Measurements from ENCODE around the gene LARGE1.

Gene LARGE1

GRCh38 chr22:33739516-33739915 lies 180.8 kb downstream of the LARGE1 start:
- no peak for DNase-seq (ENCODE audit: low read depth in 1 of 2, low spot score in 1 of 2)
- H3K4me3 ChIP-seq (replicated peaks; ENCODE audit: insufficient read depth, low read length): no peak overlapping the region
- TF ChIP-seq GABPA (IDR thresholded peaks at IDR 0.05; ENCODE audit: low read depth) (no peak), SPI1 (IDR thresholded peaks at IDR 0.05; ENCODE audit: borderline replicate concordance, low read depth) (no peak), CTCF (IDR thresholded peaks at IDR 0.05; ENCODE audit: insufficient read depth, low read length) (no peak), POLR2AphosphoS5 (IDR thresholded peaks at IDR 0.05; ENCODE audit: low read depth) (no peak)
- TF ChIP-seq, protein P1, sequence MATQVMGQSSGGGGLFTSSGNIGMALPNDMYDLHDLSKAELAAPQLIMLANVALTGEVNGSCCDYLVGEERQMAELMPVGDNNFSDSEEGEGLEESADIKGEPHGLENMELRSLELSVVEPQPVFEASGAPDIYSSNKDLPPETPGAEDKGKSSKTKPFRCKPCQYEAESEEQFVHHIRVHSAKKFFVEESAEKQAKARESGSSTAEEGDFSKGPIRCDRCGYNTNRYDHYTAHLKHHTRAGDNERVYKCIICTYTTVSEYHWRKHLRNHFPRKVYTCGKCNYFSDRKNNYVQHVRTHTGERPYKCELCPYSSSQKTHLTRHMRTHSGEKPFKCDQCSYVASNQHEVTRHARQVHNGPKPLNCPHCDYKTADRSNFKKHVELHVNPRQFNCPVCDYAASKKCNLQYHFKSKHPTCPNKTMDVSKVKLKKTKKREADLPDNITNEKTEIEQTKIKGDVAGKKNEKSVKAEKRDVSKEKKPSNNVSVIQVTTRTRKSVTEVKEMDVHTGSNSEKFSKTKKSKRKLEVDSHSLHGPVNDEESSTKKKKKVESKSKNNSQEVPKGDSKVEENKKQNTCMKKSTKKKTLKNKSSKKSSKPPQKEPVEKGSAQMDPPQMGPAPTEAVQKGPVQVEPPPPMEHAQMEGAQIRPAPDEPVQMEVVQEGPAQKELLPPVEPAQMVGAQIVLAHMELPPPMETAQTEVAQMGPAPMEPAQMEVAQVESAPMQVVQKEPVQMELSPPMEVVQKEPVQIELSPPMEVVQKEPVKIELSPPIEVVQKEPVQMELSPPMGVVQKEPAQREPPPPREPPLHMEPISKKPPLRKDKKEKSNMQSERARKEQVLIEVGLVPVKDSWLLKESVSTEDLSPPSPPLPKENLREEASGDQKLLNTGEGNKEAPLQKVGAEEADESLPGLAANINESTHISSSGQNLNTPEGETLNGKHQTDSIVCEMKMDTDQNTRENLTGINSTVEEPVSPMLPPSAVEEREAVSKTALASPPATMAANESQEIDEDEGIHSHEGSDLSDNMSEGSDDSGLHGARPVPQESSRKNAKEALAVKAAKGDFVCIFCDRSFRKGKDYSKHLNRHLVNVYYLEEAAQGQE (IDR thresholded peaks at IDR 0.05; ENCODE audit: insufficient replicate concordance, low read depth): no peak
- H3K27ac ChIP-seq (replicated peaks): no peak overlapping the region
- H3K27me3 ChIP-seq (ENCODE audit: insufficient read depth, poor library complexity, severe bottlenecking): no peaks in the 10 kb centered on the region

DNA sequence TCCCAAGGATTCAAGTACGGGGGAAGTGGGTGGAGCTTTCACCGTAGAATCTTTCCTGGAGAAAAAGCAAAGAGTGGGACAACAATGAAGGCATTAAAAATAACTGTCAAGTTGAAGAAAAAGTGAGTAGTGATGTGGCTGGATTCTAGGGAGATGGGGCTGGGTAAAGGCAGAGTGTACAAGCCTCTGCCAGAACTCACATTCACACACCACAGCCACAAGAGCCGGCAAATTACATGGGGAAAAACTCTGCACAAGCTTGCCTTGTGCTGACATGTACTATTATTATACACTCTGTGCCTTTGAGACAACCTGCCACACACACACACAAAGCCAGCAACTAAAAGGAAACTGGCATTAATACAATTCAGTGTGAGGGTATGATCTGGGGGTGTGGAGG lies 182.6 kb downstream of the LARGE1 start:
- Histone ChIP-seq H3K4me3 (replicated peaks; ENCODE audit: insufficient read depth, low read length) (no peak overlapping the region), H3K27me3 (ENCODE audit: insufficient read depth, poor library complexity, severe bottlenecking) (no peaks in the 10 kb centered on the region), H3K27ac (replicated peaks) (no peak overlapping the region)
- no peak for DNase-seq (ENCODE audit: low read depth in 1 of 2, low spot score in 1 of 2)
- TF ChIP-seq GABPA (IDR thresholded peaks at IDR 0.05; ENCODE audit: low read depth) (no peak), SPI1 (IDR thresholded peaks at IDR 0.05; ENCODE audit: borderline replicate concordance, low read depth) (no peak), CTCF (IDR thresholded peaks at IDR 0.05; ENCODE audit: insufficient read depth, low read length) (no peak)
- TF ChIP-seq, protein P1 (IDR thresholded peaks at IDR 0.05; ENCODE audit: insufficient replicate concordance, low read depth): no peak

- H3K4me3 ChIP-seq (replicated peaks; ENCODE audit: insufficient read depth, low read length): no peak overlapping the region
- DNase-seq (ENCODE audit: low read depth in 1 of 2, low spot score in 1 of 2): no peak
- no peak overlapping the region for H3K27ac ChIP-seq (replicated peaks)
- TF ChIP-seq POLR2AphosphoS5 (IDR thresholded peaks at IDR 0.05; ENCODE audit: low read depth) (no peak), CTCF (IDR thresholded peaks at IDR 0.05; ENCODE audit: insufficient read depth, low read length) (no peak), SPI1 (IDR thresholded peaks at IDR 0.05; ENCODE audit: borderline replicate concordance, low read depth) (no peak), GABPA (IDR thresholded peaks at IDR 0.05; ENCODE audit: low read depth) (no peak)
- TF ChIP-seq, protein P1 (IDR thresholded peaks at IDR 0.05; ENCODE audit: insufficient replicate concordance, low read depth): no peak
- H3K27me3 ChIP-seq (ENCODE audit: insufficient read depth, poor library complexity, severe bottlenecking): no peaks in the 10 kb centered on the region
Measured at GRCh38 chr22:33735978-33736377, 184.3 kb downstream of the LARGE1 start.
